Mesenchymal stem cell (in vitro differentiated cells and primary cell): ENCODE measurements around the gene ROPN1L.

Source experiments
- DNase-seq: peaks from one replicate; pipeline ENCODE4 v3.0.0-alpha.2; 2013
- H2AFZ ChIP-seq: one replicate; pipeline ENCODE4 v1.6.1; 2013; ENCODE audit warnings: low read depth, mild to moderate bottlenecking, control low read depth, inconsistent platforms, low read length, moderate library complexity
- H2AK5ac ChIP-seq: 2 replicates; pipeline ENCODE4 v1.6.1; 2013; ENCODE audit warnings: low read length, moderate library complexity, mild to moderate bottlenecking, inconsistent platforms; ENCODE audit not compliant: severe bottlenecking
- H2BK120ac ChIP-seq: one replicate; pipeline ENCODE4 v1.6.1; 2013; ENCODE audit warnings: low read depth, mild to moderate bottlenecking, inconsistent platforms, low read length, moderate library complexity
- H2BK12ac ChIP-seq, 2 experiments: one replicate each; pipeline ENCODE4 v1.6.1; 2013; ENCODE audit warnings: inconsistent platforms in 2 of 2, low read length in 2 of 2, mild to moderate bottlenecking in 2 of 2, moderate library complexity in 2 of 2, control low read depth in 1 of 2
- H2BK15ac ChIP-seq: one replicate; pipeline ENCODE4 v1.6.1; 2013; ENCODE audit warnings: mild to moderate bottlenecking, low read depth, inconsistent platforms; ENCODE audit not compliant: poor library complexity, severe bottlenecking
- H2BK5ac ChIP-seq: 2 replicates; pipeline ENCODE4 v1.6.1; 2013; ENCODE audit warnings: low read depth, mild to moderate bottlenecking, low read length, control low read depth, inconsistent platforms; ENCODE audit not compliant: poor library complexity, severe bottlenecking
- H3K14ac ChIP-seq, 2 experiments: one replicate each; pipeline ENCODE4 v1.6.1; 2013; ENCODE audit warnings: inconsistent platforms in 2 of 2, low read length in 2 of 2, control low read depth in 1 of 2, mild to moderate bottlenecking in 1 of 2, moderate library complexity in 1 of 2
- H3K18ac ChIP-seq, 2 experiments: one replicate each; pipeline ENCODE4 v1.6.1; 2013; ENCODE audit warnings: inconsistent platforms in 2 of 2, low read length in 2 of 2, control low read depth in 1 of 2, low read depth in 1 of 2, mild to moderate bottlenecking in 1 of 2
- H3K23ac ChIP-seq, 2 experiments: one replicate each; pipeline ENCODE4 v1.6.1; 2013; ENCODE audit warnings: inconsistent platforms in 2 of 2, low read length in 2 of 2, mild to moderate bottlenecking in 2 of 2, moderate library complexity in 2 of 2, control low read depth in 1 of 2
- H3K27ac ChIP-seq: 2 replicates; pipeline ENCODE4 v1.5.1; 2013; ENCODE audit warnings: mild to moderate bottlenecking, moderate library complexity, low read length, control low read depth, inconsistent platforms; ENCODE audit not compliant: poor library complexity, severe bottlenecking
- H3K27me3 ChIP-seq, 2 experiments: 2 replicates each; pipeline versions ENCODE4 v1.6.1 to v1.7.0; 2013; ENCODE audit warnings: low read length in 2 of 2, mild to moderate bottlenecking in 2 of 2, moderate library complexity in 2 of 2, control low read depth in 1 of 2, inconsistent platforms in 1 of 2; ENCODE audit not compliant: control insufficient read depth in 1 of 2, insufficient read depth in 1 of 2
- H3K36me3 ChIP-seq, 2 experiments: 2 replicates each; pipeline versions ENCODE4 v1.6.1 to v1.7.0; 2013; ENCODE audit warnings: low read length in 2 of 2, control low read depth in 1 of 2, inconsistent platforms in 1 of 2, low read depth in 1 of 2, mild to moderate bottlenecking in 1 of 2; ENCODE audit not compliant: insufficient read depth in 2 of 2, control insufficient read depth in 1 of 2
- H3K4ac ChIP-seq, 2 experiments: one replicate each; pipeline ENCODE4 v1.6.1; 2013; ENCODE audit warnings: inconsistent platforms in 2 of 2, low read length in 2 of 2, mild to moderate bottlenecking in 2 of 2, moderate library complexity in 2 of 2, control low read depth in 1 of 2, low read depth in 1 of 2
- H3K4me1 ChIP-seq: 2 replicates; pipeline ENCODE4 v1.6.1; 2013; ENCODE audit warnings: low read depth, low read length, control low read depth; ENCODE audit not compliant: control insufficient read depth, insufficient read depth
- H3K4me2 ChIP-seq: 2 replicates; pipeline ENCODE4 v1.6.1; 2013; ENCODE audit warnings: low read length, mild to moderate bottlenecking, inconsistent platforms; ENCODE audit not compliant: poor library complexity, severe bottlenecking
- H3K4me3 ChIP-seq, 2 experiments: 2 replicates each; pipeline versions ENCODE4 v1.5.1 to v1.7.0; 2013; ENCODE audit warnings: low read length in 2 of 2, mild to moderate bottlenecking in 2 of 2, control low read depth in 1 of 2, low read depth in 1 of 2; ENCODE audit not compliant: insufficient read depth in 1 of 2
- H3K79me1 ChIP-seq: replicated peaks from 2 replicates; pipeline ENCODE4 v1.6.1; 2013; ENCODE audit warnings: mild to moderate bottlenecking, control low read depth, low read length, inconsistent platforms; ENCODE audit not compliant: poor library complexity, severe bottlenecking
- H3K9ac ChIP-seq: 2 replicates; pipeline ENCODE4 v1.7.0; 2013; ENCODE audit warnings: mild to moderate bottlenecking, low read length, moderate library complexity
- H3K9me3 ChIP-seq: 2 replicates; pipeline ENCODE4 v1.7.0; 2013; ENCODE audit warnings: mild to moderate bottlenecking, low read length; ENCODE audit not compliant: control insufficient read depth
- H4K8ac ChIP-seq: one replicate; pipeline ENCODE4 v1.6.1; 2013; ENCODE audit warnings: inconsistent platforms, mild to moderate bottlenecking, low read length, moderate library complexity
- H4K91ac ChIP-seq: one replicate; pipeline ENCODE4 v1.6.1; 2013; ENCODE audit warnings: mild to moderate bottlenecking, low read length, inconsistent platforms
- WGBS: methylation state at CpG from one replicate; pipeline ENCODE4 v1.1.7; 2013; ENCODE audit warnings: mixed read lengths; 5-methylcytosine and 5-hydroxymethylcytosine counted together

Gene ROPN1L

DNA sequence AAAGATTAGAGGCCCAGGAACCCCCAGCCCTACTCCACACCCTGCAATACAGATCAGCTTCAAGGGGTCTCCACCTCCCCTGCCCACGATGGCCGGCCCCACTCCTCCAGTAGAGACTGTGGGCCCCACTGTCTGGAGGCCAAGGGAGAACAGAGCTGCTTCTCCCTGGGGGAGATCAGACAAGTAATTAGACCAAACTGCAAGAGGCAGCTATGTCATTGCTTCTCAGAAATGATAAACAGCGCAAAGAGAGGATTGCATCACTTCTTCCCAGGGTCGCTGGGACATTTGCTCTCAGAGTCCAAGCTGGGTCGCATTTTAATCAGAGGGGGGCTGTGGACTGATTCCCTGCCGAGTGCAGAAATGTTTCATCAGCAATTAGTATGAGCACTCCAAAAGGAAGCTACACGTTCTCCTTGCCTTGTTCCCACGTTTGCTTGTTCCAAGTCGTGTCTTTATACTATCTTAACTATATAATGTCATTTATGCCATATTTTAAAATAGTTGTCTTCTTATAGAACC is 59.9 kb downstream of the ROPN1L start:
- no peak overlapping the region for H3K14ac ChIP-seq
- no peak overlapping the region for H3K9ac ChIP-seq
- H2BK5ac ChIP-seq = no peak overlapping the region
- no peak overlapping the region for H2BK12ac ChIP-seq
- no peak overlapping the region for H2BK15ac ChIP-seq
- H2AFZ ChIP-seq = no peak overlapping the region
- H4K8ac ChIP-seq = no peak overlapping the region
- no peak overlapping the region for H3K18ac ChIP-seq
- no peak overlapping the region for H2AK5ac ChIP-seq
- H3K27ac ChIP-seq = no peak overlapping the region
- H3K4me1 ChIP-seq = peaks cover 18% of the 10 kb centered on the region
- DNase-seq = no peak
- H3K36me3 ChIP-seq = no peaks in the 10 kb centered on the region
- no peak overlapping the region for H3K23ac ChIP-seq
- H3K27me3 ChIP-seq = no peaks in the 10 kb centered on the region
- no peak overlapping the region for H2BK120ac ChIP-seq
- H3K4ac ChIP-seq = no peak overlapping the region
- H3K4me2 ChIP-seq = no peak overlapping the region
- 79% methylated on average over 6 of the region's 9 CpGs for WGBS
- H4K91ac ChIP-seq = no peak overlapping the region
- H3K79me1 ChIP-seq = no peaks in the 10 kb centered on the region
- no peaks in the 10 kb centered on the region for H3K9me3 ChIP-seq
- H3K4me3 ChIP-seq = no peak overlapping the region

DNA sequence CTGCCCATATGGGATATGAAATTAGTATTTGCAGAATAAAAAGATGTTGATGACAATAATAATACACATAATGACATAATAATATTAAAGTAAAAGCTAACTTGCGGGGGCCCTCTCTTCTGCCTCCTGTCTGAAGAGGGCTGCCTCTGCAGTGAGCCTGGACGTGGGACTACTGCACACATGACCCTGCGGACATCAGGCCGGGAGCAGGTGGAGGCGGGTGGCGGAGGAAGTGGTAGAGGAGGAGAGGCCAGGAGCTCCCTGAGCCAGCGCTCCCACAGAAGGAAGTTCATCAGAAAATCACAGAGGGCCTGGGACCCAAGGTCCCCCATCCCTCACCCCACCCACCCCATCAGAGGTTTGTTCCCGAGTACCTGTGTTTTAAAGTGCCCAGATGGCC is 60.5 kb downstream of the ROPN1L start:
- no peaks in the 10 kb centered on the region for H3K27me3 ChIP-seq
- H3K9ac ChIP-seq = no peak overlapping the region
- H3K79me1 ChIP-seq = no peaks in the 10 kb centered on the region
- 89% methylated on average over 8 of the region's 8 CpGs for WGBS
- no peak overlapping the region for H2BK120ac ChIP-seq
- no peak overlapping the region for H3K18ac ChIP-seq
- no peak overlapping the region for H2BK12ac ChIP-seq
- peaks cover 18% of the 10 kb centered on the region for H3K4me1 ChIP-seq
- no peak overlapping the region for H3K4me3 ChIP-seq
- H2BK5ac ChIP-seq = no peak overlapping the region
- H2AFZ ChIP-seq = no peak overlapping the region
- H3K4me2 ChIP-seq = no peak overlapping the region
- no peak overlapping the region for H4K91ac ChIP-seq
- no peak overlapping the region for H3K23ac ChIP-seq
- DNase-seq = no peak
- no peak overlapping the region for H4K8ac ChIP-seq
- H2AK5ac ChIP-seq = peak overlapping the region; percentile 23
- H3K4ac ChIP-seq = no peak overlapping the region
- H3K36me3 ChIP-seq = no peaks in the 10 kb centered on the region
- no peak overlapping the region for H3K27ac ChIP-seq
- no peak overlapping the region for H3K14ac ChIP-seq
- no peaks in the 10 kb centered on the region for H3K9me3 ChIP-seq
- no peak overlapping the region for H2BK15ac ChIP-seq

DNA sequence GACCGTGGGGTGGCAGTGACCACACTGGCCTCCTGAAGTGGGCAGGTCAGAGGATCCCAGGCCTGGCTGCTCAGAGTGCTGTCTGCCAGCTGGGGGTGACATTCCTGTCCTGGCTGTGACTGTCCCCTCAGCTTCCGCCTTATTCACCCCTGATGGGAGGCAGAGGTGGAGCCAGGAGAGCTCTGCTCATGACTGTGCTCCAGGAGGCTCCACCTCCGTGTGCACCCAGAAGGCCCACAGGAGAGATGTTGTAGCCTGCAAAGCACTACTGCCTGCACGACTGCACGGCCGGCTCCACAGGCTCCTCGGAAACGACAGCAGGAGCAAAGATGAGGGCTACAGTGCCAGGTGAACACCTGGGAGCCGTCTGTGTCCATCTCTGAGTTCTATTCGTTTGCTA is 60.9 kb downstream of the ROPN1L start:
- H3K4me2 ChIP-seq = no peak overlapping the region
- H3K14ac ChIP-seq = no peak overlapping the region
- no peak overlapping the region for H3K27ac ChIP-seq
- no peaks in the 10 kb centered on the region for H3K79me1 ChIP-seq
- DNase-seq = no peak
- H3K9ac ChIP-seq = no peak overlapping the region
- H3K4me1 ChIP-seq = peaks cover 18% of the 10 kb centered on the region
- H2AK5ac ChIP-seq = peak overlapping the region; percentile 23
- no peak overlapping the region for H4K8ac ChIP-seq
- no peak overlapping the region for H3K4me3 ChIP-seq
- no peak overlapping the region for H2AFZ ChIP-seq
- no peaks in the 10 kb centered on the region for H3K36me3 ChIP-seq
- no peak overlapping the region for H2BK15ac ChIP-seq
- no peak overlapping the region for H3K23ac ChIP-seq
- H2BK5ac ChIP-seq = no peak overlapping the region
- no peak overlapping the region for H4K91ac ChIP-seq
- WGBS = 86% methylated on average over 10 of the region's 10 CpGs
- no peak overlapping the region for H3K18ac ChIP-seq
- no peak overlapping the region for H2BK120ac ChIP-seq
- H3K27me3 ChIP-seq = no peaks in the 10 kb centered on the region
- peak overlapping the region in 1 of 2 experiments; percentile 29 for H2BK12ac ChIP-seq
- no peaks in the 10 kb centered on the region for H3K9me3 ChIP-seq
- H3K4ac ChIP-seq = no peak overlapping the region

DNA sequence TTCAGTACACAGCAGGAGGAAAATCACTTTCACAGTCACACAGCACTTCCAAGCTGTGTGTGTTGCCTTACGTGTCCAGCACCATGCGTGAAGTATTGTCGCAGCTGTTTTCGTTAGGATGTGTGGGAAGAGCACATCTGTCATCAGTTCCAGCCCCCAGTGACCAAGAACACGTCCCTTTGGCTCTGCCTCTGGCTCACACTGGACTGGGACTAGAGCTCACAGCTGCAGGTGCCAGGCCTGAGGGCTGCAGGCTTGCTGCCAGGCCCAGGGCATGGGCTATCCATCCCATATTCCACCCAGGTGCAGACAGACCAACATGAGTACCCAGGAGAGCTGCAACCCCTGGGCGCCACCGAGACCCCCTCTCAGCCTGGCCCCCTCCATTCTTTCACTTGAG is 61.6 kb downstream of the ROPN1L start:
- no peak for DNase-seq
- Histone ChIP-seq H3K4me3 (no peak overlapping the region), H4K91ac (no peak overlapping the region), H2AFZ (no peak overlapping the region), H3K14ac (peak overlapping the region in 1 of 2 experiments; percentile 76), H2AK5ac (peak overlapping the region; percentile 14), H4K8ac (no peak overlapping the region), H3K9me3 (no peaks in the 10 kb centered on the region), H3K23ac (no peak overlapping the region), H2BK5ac (no peak overlapping the region), H3K18ac (no peak overlapping the region), H3K4me1 (peaks cover 19% of the 10 kb centered on the region), H3K27me3 (no peaks in the 10 kb centered on the region), H3K9ac (no peak overlapping the region), H2BK15ac (no peak overlapping the region), H3K36me3 (no peaks in the 10 kb centered on the region), H3K4ac (no peak overlapping the region), H3K4me2 (no peak overlapping the region), H2BK120ac (no peak overlapping the region), H2BK12ac (no peak overlapping the region), H3K79me1 (no peaks in the 10 kb centered on the region), H3K27ac (no peak overlapping the region)
- WGBS = 94% methylated on average over 7 of the region's 7 CpGs
